BJ (cell line): ENCODE measurements around the gene SBF2. TPM values are rescaled to one million over a fixed set of nuclear protein-coding genes. Genes with fewer than 3 reads are reported as not detected.
A peak's percentile ranks its signal among the peaks of the same experiment; 100 is the strongest.

ENCODE experiments used
- CTCF ChIA-PET: fragments of 350-600 bp; formaldehyde crosslinking; extraction: SDS; loops from one replicate; lab custom pipeline; 2021; ENCODE audit warnings: antibody characterized with exemption, inconsistent platforms; lab: Yijun Ruan, JAX
- POLR2A ChIA-PET: fragments of 300-600 bp; sonication (Branson Sonifier 250); formaldehyde crosslinking; extraction: SDS; loops from one replicate; lab custom pipeline; 2021; ENCODE audit warnings: antibody characterized with exemption; lab: Charles Lee
- DNase-seq: peaks from one replicate; pipeline ENCODE4 v3.0.0-alpha.2; 2011; ENCODE audit warnings: low read depth
- H3K27me3 ChIP-seq: 2 replicates; pipeline ENCODE4 v1.6.0; 2011; ENCODE audit warnings: low read length; ENCODE audit not compliant: control insufficient read depth, insufficient read depth
- H3K36me3 ChIP-seq: 2 replicates; pipeline ENCODE4 v1.5.1; 2011; ENCODE audit warnings: low read length; ENCODE audit not compliant: control insufficient read depth, insufficient read depth
- H3K4me3 ChIP-seq: 2 replicates; pipeline ENCODE4 v1.5.1; 2011; ENCODE audit warnings: low read depth, mild to moderate bottlenecking, control low read depth, low read length
- CTCF ChIP-seq: IDR thresholded peaks from 2 replicates; pipeline ENCODE4 v1.5.1; 2011; ENCODE audit warnings: low read depth, mild to moderate bottlenecking, control low read depth, inconsistent platforms, low read length, moderate library complexity; ENCODE audit not compliant: insufficient read depth
- polyA plus RNA-seq: library from polyadenylated mRNA; depleted of rRNA; stranded (reverse); fragments of >200 nt; gene quantifications from 2 replicates; pipeline ENCODE4 v1.2.3, GENCODE V29; 2011

SBF2 gene
- polyA plus RNA-seq, 1 experiment, result 33.8 TPM

- Histone ChIP-seq H3K36me3 (peaks cover 24% of the 10 kb centered on the region), H3K4me3 (peak overlapping the region; percentile 94), H3K27me3 (no peaks in the 10 kb centered on the region)
- peak; percentile 63 for DNase-seq
- POLR2A ChIA-PET, result interaction anchor here (0.5 to 1.6 kb wide), 7 partner anchors 60 to 739 kb away, joined by 3 to 7 read pairs (median 3); no protein-coding TSS in a partner anchor
- CTCF ChIA-PET, result interaction anchor here (0.7 to 3.6 kb wide), 12 partner anchors 8 to 577 kb away, joined by 3 to 27 read pairs (median 4); no protein-coding TSS in a partner anchor
- TF ChIP-seq CTCF, result peak; percentile 89
Measured at GRCh38 chr11:10307400-10308200, 13.6 kb upstream of the SBF2 start.

GRCh38 chr11:10307022-10307399 is 13.0 kb upstream of the SBF2 start:
- ChIA-PET POLR2A (interaction anchor here (1.6 kb wide), 1 partner anchor 60 kb away, joined by 4 read pairs; no protein-coding TSS in a partner anchor), CTCF (interaction anchor here (0.7 to 3.6 kb wide), 10 partner anchors 11 to 576 kb away, joined by 3 to 27 read pairs (median 4); no protein-coding TSS in a partner anchor)
- H3K4me3 ChIP-seq, result peak overlapping the region; percentile 94
- peaks cover 24% of the 10 kb centered on the region for H3K36me3 ChIP-seq
- no peaks in the 10 kb centered on the region for H3K27me3 ChIP-seq
- no peak for TF ChIP-seq CTCF
- no peak for DNase-seq

- POLR2A ChIA-PET, result interaction anchor here (0.6 to 2.5 kb wide), 4 partner anchors 12 to 541 kb away, joined by 3 to 17 read pairs (median 4); no protein-coding TSS in a partner anchor
- no peak for DNase-seq
- no peak for TF ChIP-seq CTCF
- no peaks in the 10 kb centered on the region for H3K27me3 ChIP-seq
- peak overlapping the region; percentile 94 for H3K4me3 ChIP-seq
- H3K36me3 ChIP-seq, result peaks cover 24% of the 10 kb centered on the region
- CTCF ChIA-PET, result interaction anchor here (0.6 to 3.6 kb wide), 7 partner anchors 12 to 429 kb away, joined by 3 to 27 read pairs (median 4); no protein-coding TSS in a partner anchor
Measured at GRCh38 chr11:10305964-10306918, 12.2 kb upstream of the SBF2 start.

- no peak for DNase-seq
- H3K27me3 ChIP-seq, result no peaks in the 10 kb centered on the region
- H3K36me3 ChIP-seq, result peaks cover 24% of the 10 kb centered on the region
- no peak for TF ChIP-seq CTCF
- CTCF ChIA-PET, result interaction anchor here (0.7 to 3.6 kb wide), 13 partner anchors 17 to 692 kb away, joined by 3 to 27 read pairs (median 5); no protein-coding TSS in a partner anchor
- POLR2A ChIA-PET, result interaction anchor here (0.6 to 2.5 kb wide), 29 partner anchors 9 to 1871 kb away, joined by 3 to 17 read pairs (median 5); no protein-coding TSS in a partner anchor
- H3K4me3 ChIP-seq, result peak overlapping the region; percentile 94
Measured at GRCh38 chr11:10305262-10305963, 11.4 kb upstream of the SBF2 start.
